HepG2 (cell line): ENCODE data around the gene EML2. TPM values are rescaled to one million over a fixed set of nuclear protein-coding genes. Genes with fewer than 3 reads are reported as not detected.

Experiments
- CCAR2 ChIP-seq: fragments of 200-400 bp; formaldehyde crosslinking; optimal IDR thresholded peaks from 2 replicates; pipeline ENCODE3; 2018; ENCODE audit warnings: low read depth, mild to moderate bottlenecking, low read length, moderate library complexity
- CSRNP1 ChIP-seq: sonication (generic); formaldehyde crosslinking; IDR thresholded peaks from 2 replicates; pipeline ENCODE4 v1.8.1; 2023; ENCODE audit warnings: mild to moderate bottlenecking, missing genetic modification reagents
- GABPA ChIP-seq, 2 experiments: IDR thresholded peaks; 2 replicates each; pipeline ENCODE4 v1.6.1; 2011 to 2016; ENCODE audit warnings: low read depth in 2 of 2, low read length in 1 of 2, missing biosample characterization in 1 of 2, missing genetic modification characterization in 1 of 2
- GABPB1 ChIP-seq: IDR thresholded peaks from 2 replicates; pipeline ENCODE4 v1.6.1; 2016; ENCODE audit warnings: mild to moderate bottlenecking, missing genetic modification reagents, moderate library complexity, missing compliant biosample characterization
- HINFP ChIP-seq: sonication (generic); formaldehyde crosslinking; IDR thresholded peaks from 2 replicates; pipeline ENCODE4 v1.4.0; 2020; ENCODE audit warnings: low read depth, mild to moderate bottlenecking, missing genetic modification reagents
- MED1 ChIP-seq: sonication (generic); formaldehyde crosslinking; IDR thresholded peaks from 2 replicates; pipeline ENCODE4 v1.4.0; 2020; ENCODE audit warnings: missing genetic modification reagents
- MYC ChIP-seq: sonication (generic); formaldehyde crosslinking; IDR thresholded peaks from 2 replicates; pipeline ENCODE4 v1.9.0; 2021; ENCODE audit warnings: missing genetic modification reagents, borderline replicate concordance
- NR3C1 ChIP-seq: sonication (generic); formaldehyde crosslinking; IDR thresholded peaks from 2 replicates; pipeline ENCODE4 v1.4.0; 2020; ENCODE audit warnings: missing genetic modification reagents
- RBM22 ChIP-seq: fragments of 200-400 bp; formaldehyde crosslinking; optimal IDR thresholded peaks from 2 replicates; pipeline ENCODE3; 2017; ENCODE audit warnings: mild to moderate bottlenecking, low read length, moderate library complexity
- SP4 ChIP-seq: sonication (generic); formaldehyde crosslinking; IDR thresholded peaks from 2 replicates; pipeline ENCODE4 v1.8.1; 2023; ENCODE audit warnings: mild to moderate bottlenecking, missing genetic modification reagents
- STAG1 ChIP-seq: sonication (generic); formaldehyde crosslinking; IDR thresholded peaks from 2 replicates; pipeline ENCODE4 v1.4.0; 2020; ENCODE audit warnings: missing genetic modification reagents
- TFAP4 ChIP-seq: sonication (generic); IDR thresholded peaks from 2 replicates; pipeline ENCODE4 v1.6.1; 2016; ENCODE audit warnings: low read depth, borderline replicate concordance
- TFE3 ChIP-seq: IDR thresholded peaks from 2 replicates; pipeline ENCODE4 v1.6.1; 2016
- XRCC5 ChIP-seq: fragments of 200-400 bp; formaldehyde crosslinking; optimal IDR thresholded peaks from 2 replicates; pipeline ENCODE3; 2017; ENCODE audit warnings: mild to moderate bottlenecking, low read length
- ZFX ChIP-seq: sonication (generic); formaldehyde crosslinking; IDR thresholded peaks from 2 replicates; pipeline ENCODE4 v1.4.0; 2020; ENCODE audit warnings: mild to moderate bottlenecking, low read depth, missing genetic modification reagents, moderate library complexity
- ZNF446 ChIP-seq: sonication (generic); formaldehyde crosslinking; IDR thresholded peaks from 2 replicates; pipeline ENCODE4 v1.5.0; 2020; ENCODE audit warnings: mild to moderate bottlenecking, missing genetic modification reagents
- ZNF468 ChIP-seq: sonication (generic); formaldehyde crosslinking; IDR thresholded peaks from 2 replicates; pipeline ENCODE4 v1.8.0; 2022; ENCODE audit warnings: mild to moderate bottlenecking, moderate library complexity, missing genetic modification reagents
- ZNF788 ChIP-seq: sonication (generic); formaldehyde crosslinking; IDR thresholded peaks from 2 replicates; pipeline ENCODE4 v1.5.0; 2020; ENCODE audit warnings: mild to moderate bottlenecking, missing genetic modification reagents, borderline replicate concordance
- polyA plus RNA-seq, 8 experiments: library from polyadenylated mRNA; depleted of rRNA in 3 of 8; stranded (reverse) in 7 of 8; unstranded in 1 of 8; fragments of >200 nt; fragmentation: Illumina TruSeq in 4 of 8; extraction: Trizol in 4 of 8; gene quantifications; 2 replicates each; pipeline versions ENCODE4 v1.2.1 to v1.2.3, GENCODE V29; 2011 to 2016; ENCODE audit warnings: low read depth in 4 of 8, missing spikeins in 1 of 8, mixed read lengths in 1 of 8; ENCODE audit not compliant: insufficient read depth in 1 of 8
- total RNA-seq, 5 experiments: library from RNA; depleted of rRNA; stranded (reverse); fragments of >200 nt; fragmentation: Illumina TruSeq; extraction: Trizol; gene quantifications; 2 replicates each; pipeline ENCODE4 v1.2.3, GENCODE V29; 2016; ENCODE audit warnings: low read depth in 1 of 5
- TF ChIP-seq, protein P1 (sequence below): sonication (generic); formaldehyde crosslinking; IDR thresholded peaks from 2 replicates; pipeline ENCODE4 v1.5.0; 2020; ENCODE audit warnings: missing genetic modification reagents, mild to moderate bottlenecking, borderline replicate concordance
- TF ChIP-seq, protein P2 (sequence below): sonication (generic); formaldehyde crosslinking; conservative IDR thresholded peaks from 2 replicates; pipeline ENCODE4 v1.5.0; 2020; ENCODE audit warnings: missing genetic modification reagents

The EML2 gene
- total and polyA plus RNA-seq, 2 of the 13 experiments (the other 11 are each of a cell fraction or from before 2014, with no cell fraction given), result 7.3 to 12.9 TPM

GRCh38 chr19:45607071-45608029 is 31.8 kb downstream of the EML2 start (continued):
- TF ChIP-seq CSRNP1, result peak; percentile 45; the same call in 1 of the 2 replicates
- TF ChIP-seq ZNF468 (CRISPR knock-in tag), result no peak
- TF ChIP-seq, protein P1, sequence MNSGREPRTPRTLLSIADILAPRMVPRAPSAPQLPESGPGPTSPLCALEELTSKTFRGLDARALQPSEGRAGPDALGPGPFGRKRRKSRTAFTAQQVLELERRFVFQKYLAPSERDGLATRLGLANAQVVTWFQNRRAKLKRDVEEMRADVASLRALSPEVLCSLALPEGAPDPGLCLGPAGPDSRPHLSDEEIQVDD (CRISPR knock-in tag), result no peak
- TF ChIP-seq GABPA (IDR thresholded peaks at IDR 0.05; ENCODE audit: low read depth, low read length), result no peak
- peak; percentile 50 for TF ChIP-seq GABPA (CRISPR knock-in tag; IDR thresholded peaks at IDR 0.05; ENCODE audit: low read depth)
- TF ChIP-seq ZNF788 (CRISPR knock-in tag), result peak; percentile 37; the same call in 1 of the 2 replicates
- TF ChIP-seq STAG1 (CRISPR knock-in tag), result peak; percentile 66
- no peak for TF ChIP-seq TFAP4
- TF ChIP-seq RBM22, result no peak
- TF ChIP-seq MED1, result 0 out of 2 replicates have a peak, but pooled peaks have one; percentile 11
- TF ChIP-seq ZFX, result peak; percentile 52; the same call in 1 of the 2 replicates
- TF ChIP-seq, protein P2, sequence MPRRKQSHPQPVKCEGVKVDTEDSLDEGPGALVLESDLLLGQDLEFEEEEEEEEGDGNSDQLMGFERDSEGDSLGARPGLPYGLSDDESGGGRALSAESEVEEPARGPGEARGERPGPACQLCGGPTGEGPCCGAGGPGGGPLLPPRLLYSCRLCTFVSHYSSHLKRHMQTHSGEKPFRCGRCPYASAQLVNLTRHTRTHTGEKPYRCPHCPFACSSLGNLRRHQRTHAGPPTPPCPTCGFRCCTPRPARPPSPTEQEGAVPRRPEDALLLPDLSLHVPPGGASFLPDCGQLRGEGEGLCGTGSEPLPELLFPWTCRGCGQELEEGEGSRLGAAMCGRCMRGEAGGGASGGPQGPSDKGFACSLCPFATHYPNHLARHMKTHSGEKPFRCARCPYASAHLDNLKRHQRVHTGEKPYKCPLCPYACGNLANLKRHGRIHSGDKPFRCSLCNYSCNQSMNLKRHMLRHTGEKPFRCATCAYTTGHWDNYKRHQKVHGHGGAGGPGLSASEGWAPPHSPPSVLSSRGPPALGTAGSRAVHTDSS, result no peak
- TF ChIP-seq SP4 (CRISPR knock-in tag), result peak; percentile 55; the same call in 1 of the 2 replicates
- no peak for TF ChIP-seq ZNF446 (CRISPR knock-in tag)
- peak; percentile 29; the same call in 1 of the 2 replicates for TF ChIP-seq MYC (CRISPR knock-in tag)
- TF ChIP-seq GABPB1 (CRISPR knock-in tag), result peak; percentile 56
- TF ChIP-seq NR3C1 (CRISPR knock-in tag), result no peak
- TF ChIP-seq HINFP (CRISPR knock-in tag), result no peak
- no peak for TF ChIP-seq CCAR2
- peak; percentile 71 for TF ChIP-seq XRCC5
- peak; percentile 70 for TF ChIP-seq TFE3 (CRISPR knock-in tag)
